Psoas muscle (tissue), 8 donors: Measurements from ENCODE around the gene CCNY. TPM values are rescaled to one million over a fixed set of nuclear protein-coding genes. Genes with fewer than 3 reads are reported as not detected.

Experiments used
- ATAC-seq, 4 donors: fragments of 200-7000 bp; cut with Tn5 transposase; one replicate each; pipeline ENCODE4 v1.9.1; 2020; ENCODE audit warnings: moderate library complexity in 3 of 4, mild to moderate bottlenecking in 2 of 4
- DNase-seq, 2 donors: peaks; one replicate each; pipeline ENCODE4 v3.0.0-alpha.2; 2020
- H3K27ac ChIP-seq: fragments of 200-600 bp; one replicate; pipeline ENCODE4 v1.8.0; 2022
- H3K27me3 ChIP-seq, 3 donors: fragments of 200-600 bp in 1 of 3; one replicate each; pipeline versions ENCODE4 v1.6.1 to v1.8.0; 2013 to 2022; ENCODE audit warnings: low read length in 2 of 3, mild to moderate bottlenecking in 2 of 3, moderate library complexity in 1 of 3; ENCODE audit not compliant: insufficient read depth in 3 of 3
- H3K36me3 ChIP-seq, 2 donors: fragments of 200-600 bp in 1 of 2; one replicate each; pipeline versions ENCODE4 v1.6.1 to v1.8.0; 2013 to 2022; ENCODE audit warnings: low read depth in 1 of 2, mild to moderate bottlenecking in 1 of 2, moderate library complexity in 1 of 2; ENCODE audit not compliant: insufficient read depth in 1 of 2
- H3K4me1 ChIP-seq: fragments of 200-600 bp; one replicate; pipeline ENCODE4 v1.8.0; 2022
- H3K4me3 ChIP-seq: fragments of 200-600 bp; one replicate; pipeline ENCODE4 v1.8.0; 2022; ENCODE audit warnings: mild to moderate bottlenecking
- H3K9me3 ChIP-seq: fragments of 200-600 bp; one replicate; pipeline ENCODE4 v1.8.0; 2022
- CTCF ChIP-seq: fragments of 200-600 bp; IDR thresholded peaks from one replicate; pipeline ENCODE4 v1.8.0; 2022; ENCODE audit warnings: antibody characterized with exemption
- WGBS, 3 donors: extraction: QIAGEN DNeasy Blood & Tissue Kit; methylation state at CpG; one replicate each; pipeline versions ENCODE4 v1.1.6 to v1.1.7; 2013; 5-methylcytosine and 5-hydroxymethylcytosine counted together
- intact Hi-C, 2 donors: fragments of 100-400 bp; cut with DNase I; formaldehyde crosslinking; loops; one replicate each; pipeline versions ENCODE4 v1.11.0 to v1.14.2; 2022
- polyA plus RNA-seq, 3 donors: library from polyadenylated mRNA; stranded (reverse); fragments of 200-250 nt; gene quantifications; one replicate each; pipeline ENCODE4 v1.2.3, GENCODE V29; 2013
- total RNA-seq, 4 donors: library from RNA; stranded (reverse); fragmentation: NEBNext Ultra II Directional in 2 of 4; extraction: Animal tissue kit (Norgen Biotek cat#: 25700) in 2 of 4; gene quantifications; one replicate each; pipeline versions ENCODE4 v1.2.1 to v1.2.4, GENCODE V29; 2021 to 2023
- donor health status: healthy with polysubstance abuse.
- donor health status: DM: no; HTN: no; CAD: no; lungs with moderate emphysema.
- donor health status: Bipolar disorder and iron deficiency.
- donor health status: healthy.
- donor health status: DM: yes; HTN: yes; CAD: no.
- donor health status: DM: no; HTN: no; CAD: no.
- donor health status: DM: no; HTN: no; CAD: no.
- donor health status: DM: yes; HTN: yes; CAD: no.

CCNY gene
- total and polyA plus RNA-seq, 7 donors, result 21.2 to 55.8 (median 47.0) TPM

GRCh38 chr10:35574924-35575352, 238.6 kb downstream of the CCNY start:
- H3K27me3 ChIP-seq, result no peaks in the 10 kb centered on the region
- no peak for DNase-seq
- intact Hi-C loops, result no loop called here
- H3K9me3 ChIP-seq, result no peaks in the 10 kb centered on the region
- H3K36me3 ChIP-seq, result peaks cover 0 to 28% of the 10 kb centered on the region in 2 donors
- no peak overlapping the region for H3K27ac ChIP-seq
- TF ChIP-seq CTCF, result no peak
- H3K4me3 ChIP-seq, result no peak overlapping the region
- WGBS, 3 donors, result 59 to 80% (median 79%) methylated on average over 9 of the region's 9 CpGs
- no peak for ATAC-seq
- H3K4me1 ChIP-seq, result no peaks in the 10 kb centered on the region

DNA sequence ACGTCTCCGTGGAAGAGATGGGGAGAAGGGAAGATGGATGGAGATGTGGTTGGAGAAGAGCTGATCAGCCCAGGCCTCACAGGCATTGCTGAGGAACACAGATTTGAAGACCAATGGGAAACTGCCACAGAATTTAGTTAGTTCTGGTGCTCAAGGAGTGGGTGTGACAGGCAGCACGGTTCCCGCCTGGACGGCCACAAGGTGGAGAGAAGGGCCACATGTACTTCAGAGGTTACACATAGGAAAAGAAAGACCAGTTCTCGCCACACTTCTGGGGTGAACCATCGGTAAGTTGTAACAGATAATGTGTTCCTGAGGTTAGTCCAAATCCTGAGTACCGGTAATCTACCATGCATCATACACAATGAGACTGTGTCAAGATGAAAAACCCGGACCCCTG, 239.3 kb downstream of the CCNY start:
- peaks cover 0 to 21% of the 10 kb centered on the region in 2 donors for H3K36me3 ChIP-seq
- H3K27me3 ChIP-seq, result no peaks in the 10 kb centered on the region
- DNase-seq, result no peak
- no peaks in the 10 kb centered on the region for H3K9me3 ChIP-seq
- no peak overlapping the region for H3K27ac ChIP-seq
- intact Hi-C loops, result no loop called here
- no peaks in the 10 kb centered on the region for H3K4me1 ChIP-seq
- H3K4me3 ChIP-seq, result no peak overlapping the region
- ATAC-seq, result no peak
- no peak for TF ChIP-seq CTCF
- WGBS, 3 donors, result 74 to 87% (median 85%) methylated on average over 9 of the region's 9 CpGs

DNA sequence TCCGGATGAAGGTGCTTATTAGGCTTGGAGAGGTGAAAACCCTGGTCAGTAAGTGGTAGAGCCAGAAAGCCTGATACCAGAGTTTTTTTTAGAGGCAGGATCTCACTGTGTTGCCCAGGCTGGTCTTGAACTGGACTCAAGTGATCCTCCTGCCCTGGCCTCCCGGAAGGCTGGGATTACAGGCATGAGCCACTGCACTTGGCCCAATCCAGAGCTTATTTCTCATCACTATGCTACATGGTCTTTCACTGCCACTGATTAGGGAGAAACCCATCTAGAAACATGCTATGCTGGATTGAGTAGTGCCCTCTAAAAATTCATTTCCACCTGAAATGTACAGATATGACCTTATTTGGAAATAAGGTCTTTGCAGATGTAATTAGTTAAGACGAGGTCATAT, 240.4 kb downstream of the CCNY start:
- WGBS, 3 donors, result 92 to 97% (median 97%) methylated on average over 3 of the region's 3 CpGs
- ATAC-seq (no peak), DNase-seq (no peak)
- Histone ChIP-seq H3K36me3 (peaks cover 0 to 14% of the 10 kb centered on the region in 2 donors), H3K4me1 (no peaks in the 10 kb centered on the region), H3K27me3 (no peaks in the 10 kb centered on the region), H3K27ac (no peak overlapping the region), H3K4me3 (no peak overlapping the region), H3K9me3 (no peaks in the 10 kb centered on the region)
- no peak for TF ChIP-seq CTCF
- intact Hi-C loops, result no loop called here

GRCh38 chr10:35577926-35578617, 241.8 kb downstream of the CCNY start:
- intact Hi-C loops, result no loop called here
- TF ChIP-seq CTCF, result no peak
- no peaks in the 10 kb centered on the region for H3K4me1 ChIP-seq
- no peaks in the 10 kb centered on the region for H3K9me3 ChIP-seq
- WGBS, 3 donors, result 27 to 33% (median 28%) methylated on average over 7 of the region's 7 CpGs
- no peak for DNase-seq
- no peak overlapping the region for H3K4me3 ChIP-seq
- peaks cover 0 to 8% of the 10 kb centered on the region in 2 donors for H3K36me3 ChIP-seq
- H3K27me3 ChIP-seq, result no peaks in the 10 kb centered on the region
- no peak overlapping the region for H3K27ac ChIP-seq
- ATAC-seq, result no peak

DNA sequence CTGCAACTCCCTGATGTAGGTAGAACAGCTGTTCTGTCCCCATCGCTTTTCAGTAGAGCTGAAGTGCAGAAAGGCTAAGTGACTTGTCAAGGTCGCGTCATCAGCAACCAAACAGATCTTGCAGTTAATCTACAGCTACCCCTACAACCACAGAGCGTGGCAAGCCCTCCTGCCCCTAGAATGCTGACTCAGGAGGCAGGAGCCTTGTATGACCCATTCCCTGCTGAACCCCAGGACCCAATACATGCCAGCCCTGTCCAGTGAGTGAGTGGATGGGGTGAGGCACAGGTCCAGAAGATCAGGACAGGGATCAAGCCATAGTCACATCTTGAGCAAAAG, 242.3 kb downstream of the CCNY start:
- whole genome bisulfite sequencing, 3 donors, result 46 to 72% (median 56%) methylated on average over 4 of the region's 4 CpGs
- no peak for TF ChIP-seq CTCF
- Histone ChIP-seq H3K4me3 (no peak overlapping the region), H3K36me3 (peaks cover 0 to 8% of the 10 kb centered on the region in 2 donors), H3K9me3 (no peaks in the 10 kb centered on the region), H3K27me3 (no peaks in the 10 kb centered on the region), H3K27ac (no peak overlapping the region), H3K4me1 (no peaks in the 10 kb centered on the region)
- ATAC-seq (no peak), DNase-seq (no peak)
- intact Hi-C loops, result no loop called here
